CD4-positive, alpha-beta T cell (primary cell): ENCODE measurements around the gene SH3GL2. TPM values are rescaled to one million over a fixed set of nuclear protein-coding genes. Genes with fewer than 3 reads are reported as not detected.

Experiments
- ATAC-seq: fragments of 200-7000 bp; cut with Tn5 transposase; one replicate; pipeline ENCODE4 v1.10.0; 2022; ENCODE audit warnings: mild to moderate bottlenecking; ENCODE audit not compliant: poor library complexity
- CTCF ChIA-PET: fragments of 350-600 bp; sonication (Branson Sonifier 250); formaldehyde crosslinking; loops from one replicate; lab custom pipeline; 2021; ENCODE audit warnings: antibody characterized with exemption, inconsistent platforms; lab: Charles Lee
- POLR2A ChIA-PET: fragments of 350-600 bp; sonication (Branson Sonifier 250); formaldehyde crosslinking; loops from one replicate; lab custom pipeline; 2021; ENCODE audit warnings: antibody characterized with exemption, inconsistent platforms; lab: Charles Lee
- DNase-seq, 14 experiments: peaks; one replicate each; pipeline ENCODE4 v3.0.0-alpha.2; 2013 to 2020; ENCODE audit warnings: mixed read lengths in 2 of 14
- H3K27ac ChIP-seq, 2 donors: one replicate each; pipeline versions ENCODE4 v1.5.1 to v1.7.0; 2013; ENCODE audit warnings: low read length in 2 of 2, low read depth in 1 of 2, mild to moderate bottlenecking in 1 of 2
- H3K27me3 ChIP-seq, 2 experiments: 1 replicate in 1 of 2; 2 replicates in 1 of 2; pipeline versions ENCODE4 v1.6.1 to v1.7.0; 2013; ENCODE audit warnings: low read length in 2 of 2, control low read depth in 1 of 2, mild to moderate bottlenecking in 1 of 2, moderate library complexity in 1 of 2; ENCODE audit not compliant: insufficient read depth in 2 of 2, control insufficient read depth in 1 of 2
- H3K36me3 ChIP-seq: one replicate; pipeline ENCODE4 v1.6.1; 2013; ENCODE audit warnings: low read length, control low read depth; ENCODE audit not compliant: insufficient read depth
- H3K4me1 ChIP-seq: one replicate; pipeline ENCODE4 v1.6.1; 2013; ENCODE audit warnings: low read length, control low read depth; ENCODE audit not compliant: insufficient read depth
- H3K4me3 ChIP-seq: one replicate; pipeline ENCODE4 v1.5.1; 2013; ENCODE audit warnings: mild to moderate bottlenecking, low read length, moderate library complexity
- H3K9me3 ChIP-seq, 2 experiments: 1 replicate in 1 of 2; 2 replicates in 1 of 2; pipeline versions ENCODE4 v1.6.1 to v1.7.0; 2013; ENCODE audit warnings: low read length in 2 of 2, mild to moderate bottlenecking in 2 of 2, control low read depth in 1 of 2, moderate library complexity in 1 of 2; ENCODE audit not compliant: control insufficient read depth in 1 of 2, insufficient read depth in 1 of 2
- H3K27ac Mint-ChIP-seq: one replicate; pipeline ENCODE4 v1.8.0; 2020; ENCODE audit warnings: mixed read lengths
- H3K27me3 Mint-ChIP-seq: one replicate; pipeline ENCODE4 v1.8.0; 2021; ENCODE audit warnings: mixed read lengths
- H3K36me3 Mint-ChIP-seq: one replicate; pipeline ENCODE4 v1.8.0; 2021; ENCODE audit warnings: low read depth, mixed read lengths
- H3K4me1 Mint-ChIP-seq: one replicate; pipeline ENCODE4 v1.8.0; 2021; ENCODE audit warnings: low read depth, mixed read lengths
- H3K4me3 Mint-ChIP-seq: one replicate; pipeline ENCODE4 v1.8.0; 2020; ENCODE audit warnings: mild to moderate bottlenecking, mixed read lengths
- H3K9me3 Mint-ChIP-seq: one replicate; pipeline ENCODE4 v1.8.0; 2020; ENCODE audit warnings: mixed read lengths
- intact Hi-C, 2 experiments: fragments of 100-400 bp; cut with DNase I in 1 of 2; cut with micrococcal nuclease in 1 of 2; formaldehyde crosslinking; loops; one replicate each; pipeline versions ENCODE4 v1.15.1 to v1.9.0; 2023 to 2025; cut with DNase I, micrococcal nuclease
- total RNA-seq, 174 experiments: library from RNA in 2 of 174; stranded (reverse) in 2 of 174; gene quantifications; one replicate each; pipeline ENCODE4 v1.2.3 and lab custom pipeline; 2021 to 2026
- TF ChIP-seq, protein P1 (sequence below): fragments of 200-600 bp; IDR thresholded peaks from one replicate; pipeline ENCODE4 v1.8.0; 2022; ENCODE audit warnings: antibody characterized with exemption, mild to moderate bottlenecking

Gene SH3GL2
- total RNA-seq, 2 experiments from 2014 or later: not detected

GRCh38 chr9:17694336-17694735 is 115.5 kb downstream of the SH3GL2 start:
- peaks cover 0 to 4% of the 10 kb centered on the region in 2 experiments for H3K9me3 ChIP-seq
- H3K4me3 ChIP-seq: no peak overlapping the region
- intact Hi-C loops: no loop called here
- POLR2A ChIA-PET: no interaction called here
- DNase-seq (no peak), ATAC-seq (no peak)
- no peaks in the 10 kb centered on the region for H3K36me3 Mint-ChIP-seq
- no peak overlapping the region for H3K27ac Mint-ChIP-seq
- H3K9me3 Mint-ChIP-seq: peaks cover 7% of the 10 kb centered on the region
- TF ChIP-seq, protein P1, sequence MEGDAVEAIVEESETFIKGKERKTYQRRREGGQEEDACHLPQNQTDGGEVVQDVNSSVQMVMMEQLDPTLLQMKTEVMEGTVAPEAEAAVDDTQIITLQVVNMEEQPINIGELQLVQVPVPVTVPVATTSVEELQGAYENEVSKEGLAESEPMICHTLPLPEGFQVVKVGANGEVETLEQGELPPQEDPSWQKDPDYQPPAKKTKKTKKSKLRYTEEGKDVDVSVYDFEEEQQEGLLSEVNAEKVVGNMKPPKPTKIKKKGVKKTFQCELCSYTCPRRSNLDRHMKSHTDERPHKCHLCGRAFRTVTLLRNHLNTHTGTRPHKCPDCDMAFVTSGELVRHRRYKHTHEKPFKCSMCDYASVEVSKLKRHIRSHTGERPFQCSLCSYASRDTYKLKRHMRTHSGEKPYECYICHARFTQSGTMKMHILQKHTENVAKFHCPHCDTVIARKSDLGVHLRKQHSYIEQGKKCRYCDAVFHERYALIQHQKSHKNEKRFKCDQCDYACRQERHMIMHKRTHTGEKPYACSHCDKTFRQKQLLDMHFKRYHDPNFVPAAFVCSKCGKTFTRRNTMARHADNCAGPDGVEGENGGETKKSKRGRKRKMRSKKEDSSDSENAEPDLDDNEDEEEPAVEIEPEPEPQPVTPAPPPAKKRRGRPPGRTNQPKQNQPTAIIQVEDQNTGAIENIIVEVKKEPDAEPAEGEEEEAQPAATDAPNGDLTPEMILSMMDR: no peak
- H3K4me1 ChIP-seq: no peaks in the 10 kb centered on the region
- no peaks in the 10 kb centered on the region for H3K4me1 Mint-ChIP-seq
- no peak overlapping the region for H3K27ac ChIP-seq
- no peaks in the 10 kb centered on the region for H3K27me3 ChIP-seq
- CTCF ChIA-PET: no interaction called here
- no peaks in the 10 kb centered on the region for H3K27me3 Mint-ChIP-seq
- H3K4me3 Mint-ChIP-seq: no peak overlapping the region
- H3K36me3 ChIP-seq: no peaks in the 10 kb centered on the region

DNA sequence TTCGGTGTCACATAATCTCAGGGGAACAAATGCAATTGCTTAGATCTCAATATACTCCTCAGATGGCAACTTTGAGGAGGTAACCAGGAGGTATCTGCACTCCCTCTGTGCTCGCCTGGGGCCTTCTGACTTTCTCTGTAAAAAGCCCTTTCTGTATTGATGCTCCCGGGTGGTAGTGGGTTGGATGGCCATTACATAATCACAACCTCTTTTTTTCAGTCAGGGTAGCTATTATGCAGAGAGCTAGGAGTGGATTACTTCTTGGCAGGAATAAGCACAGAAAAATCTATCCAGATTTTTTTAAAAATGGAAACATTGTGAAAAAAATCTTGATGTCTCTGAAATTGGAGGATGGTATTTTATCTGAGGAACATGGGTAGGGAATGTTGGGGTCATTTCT is 116.6 kb downstream of the SH3GL2 start:
- ChIA-PET POLR2A (interaction anchor here (0.5 kb wide), 1 partner anchor 13 kb away, joined by 3 read pairs; no protein-coding TSS in a partner anchor), CTCF (no interaction called here)
- TF ChIP-seq, protein P1: no peak
- H3K36me3 Mint-ChIP-seq: no peaks in the 10 kb centered on the region
- Histone ChIP-seq H3K27me3 (no peaks in the 10 kb centered on the region), H3K36me3 (no peaks in the 10 kb centered on the region), H3K4me3 (no peak overlapping the region), H3K4me1 (no peaks in the 10 kb centered on the region), H3K27ac (no peak overlapping the region), H3K9me3 (peaks cover 0 to 4% of the 10 kb centered on the region in 2 experiments)
- ATAC-seq (no peak), DNase-seq (no peak)
- H3K4me1 Mint-ChIP-seq: no peaks in the 10 kb centered on the region
- H3K9me3 Mint-ChIP-seq: peaks cover 5% of the 10 kb centered on the region
- no peak overlapping the region for H3K27ac Mint-ChIP-seq
- no peaks in the 10 kb centered on the region for H3K27me3 Mint-ChIP-seq
- intact Hi-C loops: no loop called here
- H3K4me3 Mint-ChIP-seq: no peak overlapping the region

- intact Hi-C loops: no loop called here
- no peaks in the 10 kb centered on the region for H3K27me3 ChIP-seq
- H3K27me3 Mint-ChIP-seq: no peaks in the 10 kb centered on the region
- H3K4me1 Mint-ChIP-seq: no peaks in the 10 kb centered on the region
- no peak overlapping the region for H3K4me3 ChIP-seq
- ATAC-seq (no peak), DNase-seq (no peak)
- H3K9me3 Mint-ChIP-seq: peaks cover 5% of the 10 kb centered on the region
- H3K4me3 Mint-ChIP-seq: no peak overlapping the region
- no peak overlapping the region for H3K27ac Mint-ChIP-seq
- CTCF ChIA-PET: no interaction called here
- H3K9me3 ChIP-seq: peaks cover 0 to 4% of the 10 kb centered on the region in 2 experiments
- no peaks in the 10 kb centered on the region for H3K36me3 ChIP-seq
- H3K27ac ChIP-seq: no peak overlapping the region
- H3K36me3 Mint-ChIP-seq: no peaks in the 10 kb centered on the region
- TF ChIP-seq, protein P1: no peak
- H3K4me1 ChIP-seq: no peaks in the 10 kb centered on the region
- POLR2A ChIA-PET: no interaction called here
Observed at GRCh38 chr9:17699615-17700330, 120.9 kb downstream of the SH3GL2 start.
